ENCODE measurements around the gene HIPK2. TPM values are rescaled to one million over a fixed set of nuclear protein-coding genes. Genes with fewer than 3 reads are reported as not detected.

Gene HIPK2
- total and polyA plus RNA-seq, 2 of the 4 experiments (the other 2 are of a cell fraction), result 22.0 to 27.1 TPM

- Histone ChIP-seq H3K36me3 (ENCODE audit: control insufficient read depth, insufficient read depth, low read length) (peaks cover 70% of the 10 kb centered on the region), H3K4ac (ENCODE audit: low read depth, low read length) (no peak overlapping the region), H2BK15ac (ENCODE audit: low read depth, low read length) (no peak overlapping the region), H2BK5ac (ENCODE audit: low read depth, low read length, poor library complexity, severe bottlenecking) (no peak overlapping the region), H3K9me1 (ENCODE audit: insufficient read depth, low read length) (peaks cover 11% of the 10 kb centered on the region), H4K91ac (ENCODE audit: insufficient read depth, low read depth, low read length) (no peak overlapping the region), H4K5ac (ENCODE audit: low read depth, low read length) (no peak overlapping the region), H3K4me1 (ENCODE audit: control insufficient read depth, insufficient read depth, low read length) (peaks cover 3% of the 10 kb centered on the region; the same call in 1 of the 2 replicates), H2BK20ac (ENCODE audit: low read depth, low read length) (no peak overlapping the region), H3K56ac (ENCODE audit: extremely low read depth, insufficient read depth, low read length) (no peak overlapping the region), H3K27me3 (ENCODE audit: control insufficient read depth, insufficient read depth, low read length) (no peaks in the 10 kb centered on the region), H4K20me1 (ENCODE audit: insufficient read depth, low read length) (peaks cover 16% of the 10 kb centered on the region; the same call in 1 of the 2 replicates), H3K79me1 (ENCODE audit: low read depth in 1 of 2, low read length in 2 of 2) (peaks cover 0 to 23% of the 10 kb centered on the region in 2 experiments; a peak in 3 of 4 replicates), H3K4me2 (ENCODE audit: low read depth, low read length) (no peak overlapping the region), H3K9me3 (ENCODE audit: control insufficient read depth, insufficient read depth, low read length) (no peaks in the 10 kb centered on the region), H2BK120ac (ENCODE audit: low read depth, low read length) (no peak overlapping the region), H3K23ac (ENCODE audit: low read depth, low read length) (no peak overlapping the region), H3K18ac (ENCODE audit: low read depth, low read length) (no peak overlapping the region), H4K8ac (ENCODE audit: low read depth in 2 of 2, low read length in 2 of 2) (no peak overlapping the region), H2AK5ac (ENCODE audit: low read depth, low read length) (no peak overlapping the region), H3K27ac (ENCODE audit: insufficient read depth, low read length) (no peak overlapping the region), H3K14ac (replicated peaks; ENCODE audit: low read depth, low read length) (no peak overlapping the region), H3K4me3 (ENCODE audit: insufficient read depth, low read depth, low read length) (no peak overlapping the region), H3K9ac (ENCODE audit: low read depth, low read length) (no peak overlapping the region), H2AFZ (replicated peaks; ENCODE audit: low read length, poor library complexity) (no peak overlapping the region), H2AK9ac (replicated peaks; ENCODE audit: low read depth, low read length, poor library complexity) (no peak overlapping the region)
- no peak for TF ChIP-seq ELK1 (IDR thresholded peaks at IDR 0.05; ENCODE audit: borderline replicate concordance, low read depth, low read length)
- no peak for TF ChIP-seq RAD21 (IDR thresholded peaks at IDR 0.05; ENCODE audit: low read length)
- no peak for TF ChIP-seq USF2 (IDR thresholded peaks at IDR 0.05; ENCODE audit: low read depth, low read length)
- TF ChIP-seq NFE2L2 (IDR thresholded peaks at IDR 0.05; ENCODE audit: low read depth, low read length), result no peak
- no peak for TF ChIP-seq MAZ (IDR thresholded peaks at IDR 0.05; ENCODE audit: borderline replicate concordance, low read depth, low read length)
- TF ChIP-seq CTCF (conservative IDR thresholded peaks at IDR 0.05; ENCODE audit: low read depth, low read length), result no peak
- no peak for TF ChIP-seq POLR2A (IDR thresholded peaks at IDR 0.05; ENCODE audit: low read depth, low read length)
- no peak for TF ChIP-seq BHLHE40 (IDR thresholded peaks at IDR 0.05; ENCODE audit: low read depth, low read length)
- no peak for TF ChIP-seq MXI1 (IDR thresholded peaks at IDR 0.05; ENCODE audit: borderline replicate concordance, low read depth, low read length)
- TF ChIP-seq RFX5 (IDR thresholded peaks at IDR 0.05; ENCODE audit: low read depth, low read length), result no peak
- no peak for TF ChIP-seq CHD1 (IDR thresholded peaks at IDR 0.05; ENCODE audit: low read depth, low read length)
- no peak for TF ChIP-seq CEBPB (IDR thresholded peaks at IDR 0.05; ENCODE audit: low read depth, low read length)
- TF ChIP-seq FOS (IDR thresholded peaks at IDR 0.05; ENCODE audit: low read depth, low read length), result no peak
- TF ChIP-seq RCOR1 (IDR thresholded peaks at IDR 0.05; ENCODE audit: insufficient replicate concordance, low read length), result no peak
- TF ChIP-seq SMC3 (IDR thresholded peaks at IDR 0.05; ENCODE audit: low read depth, low read length), result no peak
- TF ChIP-seq MAFK (IDR thresholded peaks at IDR 0.05; ENCODE audit: low read depth, low read length), result no peak
- in situ Hi-C loops (cut with MboI; ENCODE audit: low sequenced_read_pairs), result no loop called here
- ChIA-PET POLR2A (ENCODE audit: unreplicated experiment) (no interaction called here), CTCF (no interaction called here)
- intact Hi-C loops (cut with micrococcal nuclease), result no loop called here
- no CpG with 5 or more reads among the region's 3 CpGs for WGBS, 2 experiments (ENCODE audit: extremely low coverage in 2 of 2, insufficient read length in 1 of 2)
- dilution Hi-C loops (cut with HindIII; ENCODE audit: low sequenced_read_pairs, unreplicated experiment), result no loop called here
- no TSS peak for BruUV-seq (replicated peaks)
- DNase-seq (no peak), ATAC-seq (ENCODE audit: low read depth) (no peak)
These were observed 186.1 kb downstream of the HIPK2 start for GRCh38 chr7:139591550-139592195.

All from IMR-90 (cell line).